Placental pericyte (primary cell): ENCODE measurements around the gene NEIL1. TPM values are rescaled to one million over a fixed set of nuclear protein-coding genes. Genes with fewer than 3 reads are reported as not detected.

Experiments
- total RNA-seq: library from RNA; depleted of rRNA; stranded (reverse); fragments of >200 nt; gene quantifications from 2 replicates; pipeline ENCODE4 v1.2.3, GENCODE V29; 2012

NEIL1 gene, protein sequence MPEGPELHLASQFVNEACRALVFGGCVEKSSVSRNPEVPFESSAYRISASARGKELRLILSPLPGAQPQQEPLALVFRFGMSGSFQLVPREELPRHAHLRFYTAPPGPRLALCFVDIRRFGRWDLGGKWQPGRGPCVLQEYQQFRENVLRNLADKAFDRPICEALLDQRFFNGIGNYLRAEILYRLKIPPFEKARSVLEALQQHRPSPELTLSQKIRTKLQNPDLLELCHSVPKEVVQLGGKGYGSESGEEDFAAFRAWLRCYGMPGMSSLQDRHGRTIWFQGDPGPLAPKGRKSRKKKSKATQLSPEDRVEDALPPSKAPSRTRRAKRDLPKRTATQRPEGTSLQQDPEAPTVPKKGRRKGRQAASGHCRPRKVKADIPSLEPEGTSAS
- total RNA-seq: 0.86 and 1.3 TPM in 2 replicates

DNA sequence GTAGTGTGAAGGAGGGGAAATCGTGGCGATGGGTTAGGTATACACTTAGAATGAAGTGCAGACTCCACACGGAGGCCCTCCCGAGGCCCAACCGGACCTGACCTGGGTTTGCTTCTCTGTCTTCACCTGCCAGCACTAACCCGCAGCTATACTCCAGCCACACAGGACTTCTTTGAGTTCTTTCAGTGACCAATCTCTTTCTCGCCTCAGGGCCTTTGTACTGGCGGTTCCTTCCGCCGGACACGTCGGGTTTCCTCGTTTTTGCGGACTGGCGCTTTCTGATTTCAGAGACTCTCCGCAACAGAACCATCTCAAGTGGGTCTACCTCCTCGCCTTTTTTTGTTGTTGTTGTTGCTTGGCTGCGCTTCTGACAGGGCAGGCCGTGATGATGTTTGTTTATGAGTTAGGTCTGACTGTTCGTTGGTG, at the start of gene NEIL1:
TSS of gene NEIL1 (plus strand) at position 244 of the 426 bp plus-strand sequence. CDS start 1,867 bp downstream, outside the sequence.

DNA sequence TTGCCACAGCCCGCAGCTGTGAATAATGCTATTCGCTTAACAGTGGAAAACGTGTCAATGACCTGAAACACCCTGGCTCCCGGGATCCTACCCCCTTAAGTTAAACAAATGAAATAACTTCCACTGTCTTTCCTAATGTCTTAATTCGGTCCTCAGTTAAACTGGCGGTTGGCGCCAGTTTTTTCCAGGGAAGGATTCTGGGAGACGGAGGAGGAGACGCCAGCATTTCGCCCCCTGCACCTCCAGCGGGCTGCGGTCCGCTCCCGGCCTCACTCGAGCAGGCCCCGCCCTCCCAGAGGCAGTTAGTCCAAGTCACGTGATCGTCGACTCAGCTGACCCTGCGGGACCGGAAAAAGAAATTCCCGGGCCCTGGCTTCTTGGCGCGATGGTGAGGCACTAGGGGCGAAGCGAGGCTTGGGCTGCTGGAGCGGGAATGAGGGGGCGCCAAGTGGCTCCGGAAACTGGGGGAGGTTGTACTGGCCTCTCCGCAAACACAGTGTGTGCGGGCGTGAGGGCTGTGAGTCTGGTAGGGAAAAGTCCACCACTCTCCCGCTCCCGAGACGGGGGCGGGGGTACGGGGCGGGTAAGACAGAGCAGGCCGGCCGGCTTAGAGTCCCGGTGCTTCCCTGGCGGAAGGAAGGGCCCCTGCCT, 11.0 kb upstream of the NEIL1 start, which contains the start of gene COMMD4:
TSS of gene COMMD4 (plus strand) at position 359 of the 651 bp plus-strand sequence. CDS start at position 386, 27 bp downstream.

DNA sequence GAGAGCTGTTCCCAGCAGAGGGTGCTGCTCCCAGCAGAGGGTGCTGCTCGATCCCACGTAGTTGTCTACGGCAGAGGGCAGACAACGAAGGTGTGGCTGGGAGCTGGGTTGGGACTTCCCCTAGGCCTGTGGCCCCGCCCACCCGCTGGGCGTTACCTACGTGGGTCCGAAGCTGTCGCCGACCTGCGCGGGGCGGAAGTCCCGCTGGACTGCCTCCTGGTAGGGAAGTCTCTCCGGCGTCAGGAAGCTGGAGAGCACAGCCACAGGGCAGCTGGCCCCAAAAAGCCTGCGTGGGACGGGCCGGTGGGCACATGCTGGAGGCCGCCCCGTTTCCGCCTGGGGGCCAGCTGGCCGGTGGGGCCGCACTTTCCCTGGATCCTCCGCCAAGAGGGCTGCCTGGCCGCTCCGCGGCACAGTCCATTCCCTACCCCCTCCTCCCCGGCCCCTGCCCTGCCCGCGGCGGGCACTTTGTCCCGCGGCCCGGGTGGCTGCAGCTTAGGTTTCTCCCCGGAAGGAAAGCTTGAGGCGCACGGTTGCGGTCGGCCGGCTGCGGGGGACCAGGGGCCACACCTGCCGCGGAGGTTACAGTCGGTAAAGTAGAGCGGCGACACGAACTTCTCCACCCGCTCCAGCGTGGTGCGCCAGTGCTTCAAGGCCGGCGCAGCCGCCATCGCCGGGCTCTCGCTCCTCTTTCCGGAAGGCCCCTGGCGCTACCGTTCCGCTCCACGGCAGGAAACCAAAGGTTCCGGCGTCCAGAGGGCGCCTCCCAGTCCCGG, 21.3 kb downstream of the NEIL1 start, which contains the start of gene MAN2C1:
TSS of gene MAN2C1 (minus strand) at position 695 of the 776 bp plus-strand sequence. CDS start at position 671, 24 bp downstream.

Other genes with a start within 250 kb of the NEIL1 start
- 12.9 and 16.0 TPM in 2 replicates for gene C15orf39, start 145.2 kb upstream of the NEIL1 start, total RNA-seq
- 0.14 TPM in 1 of 2 replicates, not detected in the other for gene GOLGA6C, start 88.7 kb upstream of the NEIL1 start, total RNA-seq
- not detected in 2 replicates for gene GOLGA6D, start 64.2 kb upstream of the NEIL1 start, total RNA-seq
- 69.6 and 93.9 TPM in 2 replicates for gene COMMD4, start 11.0 kb upstream of the NEIL1 start, total RNA-seq
- 115 and 135 TPM in 2 replicates for gene MAN2C1, start 21.6 kb downstream of the NEIL1 start, total RNA-seq
- gene SIN3A, start 104.7 kb downstream of the NEIL1 start, total RNA-seq: 35.2 and 42.5 TPM in 2 replicates
- gene PTPN9, start 232.3 kb downstream of the NEIL1 start, total RNA-seq: 28.9 and 31.4 TPM in 2 replicates